HG03520 (cell line): ENCODE data around the gene RPS21.
"Not testable (repeated sequence)": the region's sequence is repeated elsewhere in the genome, so short reads cannot be mapped to it uniquely, and the experiment has no call there.

Experiments used
- ATAC-seq: cut with Tn5 transposase; IDR thresholded peaks from one replicate; pipeline ENCODE4 v1.9.1; 2021; ENCODE audit warnings: mild to moderate bottlenecking, moderate library complexity; ENCODE audit not compliant: unreplicated experiment

RPS21 gene

DNA sequence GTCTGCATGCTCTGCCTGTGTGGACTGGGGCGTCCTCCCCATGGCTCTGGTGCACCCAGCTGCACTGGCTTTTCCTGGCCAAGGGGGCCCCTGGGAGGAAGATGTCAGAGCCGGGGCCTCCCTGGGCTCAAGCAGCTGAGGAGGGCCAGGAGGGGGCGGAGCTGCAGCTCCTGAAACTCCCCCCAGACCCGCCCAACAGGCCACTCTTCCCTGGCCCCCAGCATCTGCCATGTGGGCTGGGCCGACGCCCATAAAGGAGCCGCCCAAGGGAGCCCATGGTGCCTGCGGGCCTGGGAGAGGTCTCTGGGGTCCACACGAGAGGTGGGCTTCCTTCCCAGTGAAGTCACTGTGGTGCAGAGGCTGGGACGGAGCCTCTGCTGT lies 36.4 kb downstream of the RPS21 start:
- no peak for ATAC-seq

- ATAC-seq = no peak
These were observed 37.6 kb downstream of the RPS21 start for GRCh38 chr20:62424249-62425107.

DNA sequence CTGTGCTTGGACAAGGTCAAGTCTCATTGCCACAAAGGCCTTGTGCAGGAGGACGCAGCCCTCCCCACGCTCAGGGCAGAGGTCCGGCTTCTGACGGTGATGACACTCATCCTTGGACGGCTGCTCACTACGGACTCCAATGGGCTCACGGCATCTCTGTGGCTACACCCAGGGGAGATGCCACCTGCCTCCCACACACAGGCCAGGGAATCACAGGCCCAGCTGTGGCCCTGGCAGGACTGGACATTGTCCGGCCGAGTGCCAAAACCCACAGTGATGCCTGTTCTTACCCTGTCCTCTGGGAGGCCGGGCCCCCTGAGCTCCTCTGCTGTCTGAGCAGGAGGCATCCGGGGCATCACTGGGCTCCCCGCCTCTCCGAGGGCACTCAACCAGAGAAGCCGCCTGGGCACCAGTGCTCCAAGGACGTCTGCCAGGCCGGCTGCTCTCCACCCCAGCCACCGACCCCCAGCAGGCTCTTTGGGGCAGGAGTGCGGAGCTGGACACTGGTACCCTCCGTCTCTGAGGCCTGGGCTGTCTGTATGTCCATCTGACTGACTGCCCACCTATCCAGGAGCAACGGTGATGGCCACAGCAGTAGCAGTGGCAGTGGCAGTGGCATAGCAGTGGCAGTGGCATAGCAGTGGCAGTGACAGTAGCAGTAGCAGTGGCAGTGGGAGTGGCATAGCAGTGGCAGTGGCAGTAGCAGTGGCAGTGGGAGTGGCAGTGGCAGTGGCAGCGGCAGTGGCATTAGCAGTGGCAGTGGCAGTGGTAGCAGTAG lies 38.6 kb downstream of the RPS21 start:
- ATAC-seq = no peak

- ATAC-seq = not testable (repeated sequence)
These were observed 39.1 kb downstream of the RPS21 start for GRCh38 chr20:62426059-62426348.

- ATAC-seq = no peak
These were observed 39.8 kb downstream of the RPS21 start for GRCh38 chr20:62426699-62427131.

GRCh38 chr20:62427172-62428001 lies 40.5 kb downstream of the RPS21 start, which contains the start of gene RBBP8NL:
Gene RBBP8NL, minus strand, starts transcription at chr20:62427539. Its CDS starts 7,892 bp downstream, at chr20:62419647.
- no peak for ATAC-seq

GRCh38 chr20:62428002-62428372 lies 41.1 kb downstream of the RPS21 start:
- no peak for ATAC-seq

- ATAC-seq = no peak
These were observed 41.7 kb downstream of the RPS21 start for GRCh38 chr20:62428396-62429295.

GRCh38 chr20:62429455-62430310 lies 42.8 kb downstream of the RPS21 start:
- ATAC-seq = no peak

- ATAC-seq = no peak
These were observed 43.5 kb downstream of the RPS21 start for GRCh38 chr20:62430311-62430853.

DNA sequence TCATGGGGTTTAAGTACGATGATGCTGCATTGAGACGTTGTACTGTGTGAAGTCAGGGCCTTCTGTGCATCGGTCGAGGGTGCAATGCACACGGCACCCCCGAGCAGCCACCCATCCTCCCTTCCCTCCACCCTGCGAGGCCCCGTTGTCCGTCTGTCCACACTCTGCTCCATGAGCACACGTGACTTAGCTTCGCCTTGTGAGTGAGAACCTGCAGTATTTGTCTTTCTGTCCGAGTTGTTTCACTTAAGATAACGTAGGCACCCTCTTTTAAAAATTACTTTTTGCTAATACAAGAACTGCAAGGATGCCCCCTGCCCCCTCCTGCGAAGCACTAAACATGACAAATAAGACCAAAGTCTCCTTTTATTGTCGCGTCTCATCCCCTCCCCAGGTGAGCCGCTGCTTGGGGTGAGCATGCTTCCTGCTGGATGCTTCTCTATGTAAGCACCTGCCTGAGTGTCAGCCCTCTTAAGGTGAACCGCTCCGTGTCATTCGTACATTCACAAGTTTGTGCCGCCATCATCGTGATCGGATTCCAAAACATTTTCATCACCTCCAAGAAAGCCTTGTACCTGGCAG lies 44.1 kb downstream of the RPS21 start:
- ATAC-seq = no peak

- ATAC-seq = no peak
These were observed 47.0 kb downstream of the RPS21 start for GRCh38 chr20:62433658-62434497.

- no peak for ATAC-seq
These were observed 49.8 kb downstream of the RPS21 start for GRCh38 chr20:62436692-62437091.

DNA sequence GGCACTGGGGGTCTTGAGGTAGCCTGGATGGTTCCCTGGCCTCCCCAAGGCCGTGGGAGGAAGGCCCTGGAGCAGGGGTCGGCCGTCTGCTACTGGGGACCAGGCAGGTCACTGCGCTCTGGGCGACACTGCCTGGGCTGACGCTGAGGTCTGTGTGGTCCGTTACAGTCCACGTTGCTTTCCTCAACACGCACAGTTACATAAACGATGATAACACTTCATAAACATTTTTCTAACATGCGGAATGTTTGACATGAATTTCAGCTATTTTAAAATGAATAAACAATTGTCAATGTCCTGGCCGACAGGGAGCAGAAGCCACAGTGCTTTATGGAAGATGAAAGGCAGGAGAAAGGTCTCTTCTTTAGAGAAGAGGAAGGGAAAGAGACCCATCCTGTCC lies 50.6 kb downstream of the RPS21 start:
- ATAC-seq = no peak

DNA sequence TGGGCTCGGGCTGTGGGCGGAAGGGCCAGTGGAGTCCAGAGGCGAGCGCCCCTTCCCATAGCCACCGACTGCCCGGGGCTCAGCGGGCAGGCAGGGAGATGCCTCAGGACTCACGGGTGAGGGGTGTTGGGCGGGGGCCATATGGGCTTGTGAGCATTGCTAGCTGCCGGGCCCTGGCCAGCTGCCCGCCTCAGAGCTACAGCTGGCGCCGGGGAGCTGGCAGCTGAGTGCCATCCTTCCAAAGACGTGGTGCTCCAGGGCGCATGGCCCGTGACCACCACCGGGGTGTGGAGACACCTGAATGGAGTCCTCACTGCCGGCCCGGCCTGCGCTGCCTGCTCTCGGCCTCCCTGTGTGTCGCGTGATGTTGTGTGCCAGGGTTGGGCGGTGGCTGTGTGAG lies 51.0 kb downstream of the RPS21 start:
- no peak for ATAC-seq
